Uterus (tissue), 4 donors: Measurements from ENCODE around the gene PLEKHG4B. TPM values are rescaled to one million over a fixed set of nuclear protein-coding genes. Genes with fewer than 3 reads are reported as not detected.
"Not testable (repeated sequence)": the region's sequence is repeated elsewhere in the genome, so short reads cannot be mapped to it uniquely, and the experiment has no call there.

Experiments
- DNase-seq, 2 donors: peaks; one replicate each; pipeline ENCODE4 v3.0.0-alpha.2; 2019 to 2020
- H3K27ac ChIP-seq, 2 donors: fragments of 200-600 bp; sonication (generic); 1 replicate in 1 of 2; 2 replicates in 1 of 2; pipeline ENCODE4 v1.5.1; 2016 to 2018
- H3K27me3 ChIP-seq, 2 donors: fragments of 200-600 bp; sonication (generic); one replicate each; pipeline ENCODE4 v1.5.1; 2018 to 2019; ENCODE audit warnings: control low read depth in 1 of 2
- H3K36me3 ChIP-seq, 2 donors: fragments of 200-600 bp; sonication (generic); one replicate each; pipeline ENCODE4 v1.5.1; 2019; ENCODE audit warnings: control low read depth in 1 of 2
- H3K4me1 ChIP-seq, 2 donors: fragments of 200-600 bp; sonication (generic); one replicate each; pipeline ENCODE4 v1.5.1; 2018 to 2019; ENCODE audit warnings: control low read depth in 1 of 2
- H3K4me3 ChIP-seq, 2 donors: fragments of 200-600 bp; sonication (generic); 1 replicate in 1 of 2; 2 replicates in 1 of 2; pipeline ENCODE4 v1.5.1; 2018 to 2019; ENCODE audit warnings: mild to moderate bottlenecking in 1 of 2
- H3K9me3 ChIP-seq, 2 donors: fragments of 200-600 bp; sonication (generic); one replicate each; pipeline ENCODE4 v1.5.1; 2019; ENCODE audit warnings: control low read depth in 1 of 2
- CTCF ChIP-seq, 4 experiments: fragments of 200-600 bp in 2 of 4; fragments of 450-650 bp in 2 of 4; sonication (generic) in 2 of 4; IDR thresholded peaks; one replicate each; pipeline ENCODE4 v1.5.1; 2016 to 2019; ENCODE audit warnings: antibody characterized with exemption in 4 of 4, mild to moderate bottlenecking in 2 of 4, moderate library complexity in 1 of 4
- POLR2A ChIP-seq, 2 donors: fragments of 450-650 bp; IDR thresholded peaks; one replicate each; pipeline ENCODE4 v1.6.1; 2016; ENCODE audit warnings: antibody characterized with exemption in 2 of 2, mild to moderate bottlenecking in 1 of 2, moderate library complexity in 1 of 2
- intact Hi-C: fragments of 100-400 bp; cut with DNase I; formaldehyde crosslinking; loops from one replicate; pipeline ENCODE4 v1.15.1; 2023; ENCODE audit warnings: low total_unique reads
- total RNA-seq, 4 donors: library from RNA; depleted of rRNA in 3 of 4; stranded (reverse); fragments of >200 nt in 3 of 4; gene quantifications; one replicate each; pipeline versions ENCODE4 v1.1.0 to v1.2.4, GENCODE V29; 2014 to 2023
- donor health status: DM: yes; HTN: yes; CAD: no.

Gene PLEKHG4B
- total RNA-seq, 4 donors from 2014 or later: under 0.01 to 8.3 (median 0.37) TPM; not detected in 1

GRCh38 chr5:54876-55569, 36.9 kb upstream of the PLEKHG4B start:
- intact Hi-C loops: no loop called here
- TF ChIP-seq POLR2A (IDR thresholded peaks at IDR 0.05): no peak
- no peak for TF ChIP-seq CTCF (IDR thresholded peaks at IDR 0.05)
- DNase-seq: no peak
- no peak overlapping the region for H3K27ac ChIP-seq
- H3K4me1 ChIP-seq: peaks cover 0 to 7% of the 10 kb centered on the region in 2 donors
- H3K4me3 ChIP-seq: no peak overlapping the region
- peaks cover 8 to 15% of the 10 kb centered on the region in 2 donors for H3K27me3 ChIP-seq
- H3K36me3 ChIP-seq: no peaks in the 10 kb centered on the region
- no peaks in the 10 kb centered on the region for H3K9me3 ChIP-seq

GRCh38 chr5:56561-57290, 35.2 kb upstream of the PLEKHG4B start:
- peaks cover 8 to 15% of the 10 kb centered on the region in 2 donors for H3K27me3 ChIP-seq
- H3K4me1 ChIP-seq: peaks cover 0 to 7% of the 10 kb centered on the region in 2 donors
- no peaks in the 10 kb centered on the region for H3K36me3 ChIP-seq
- intact Hi-C loops: no loop called here
- no peak overlapping the region for H3K27ac ChIP-seq
- H3K4me3 ChIP-seq: no peak overlapping the region
- TF ChIP-seq POLR2A (IDR thresholded peaks at IDR 0.05) (no peak), CTCF (IDR thresholded peaks at IDR 0.05) (no peak)
- DNase-seq: no peak
- H3K9me3 ChIP-seq: no peaks in the 10 kb centered on the region

- H3K9me3 ChIP-seq, H3K27me3 ChIP-seq, H3K4me1 ChIP-seq, intact Hi-C loops, DNase-seq, H3K27ac ChIP-seq, H3K4me3 ChIP-seq, H3K36me3 ChIP-seq: not testable (repeated sequence)
These were observed 31.7 kb upstream of the PLEKHG4B start for GRCh38 chr5:60250-60649.

- DNase-seq: no peak
- no peaks in the 10 kb centered on the region for H3K27me3 ChIP-seq
- TF ChIP-seq CTCF (IDR thresholded peaks at IDR 0.05) (no peak), POLR2A (IDR thresholded peaks at IDR 0.05) (no peak)
- H3K27ac ChIP-seq: no peak overlapping the region
- H3K9me3 ChIP-seq: no peaks in the 10 kb centered on the region
- H3K4me1 ChIP-seq: no peaks in the 10 kb centered on the region
- no peak overlapping the region for H3K4me3 ChIP-seq
- intact Hi-C loops: no loop called here
- H3K36me3 ChIP-seq: no peaks in the 10 kb centered on the region
These were observed 21.5 kb upstream of the PLEKHG4B start for GRCh38 chr5:70440-70839.

GRCh38 chr5:72316-73180, 19.4 kb upstream of the PLEKHG4B start:
- H3K27me3 ChIP-seq, H3K4me3 ChIP-seq, H3K4me1 ChIP-seq, H3K27ac ChIP-seq, H3K36me3 ChIP-seq, DNase-seq, H3K9me3 ChIP-seq, intact Hi-C loops: not testable (repeated sequence)

- H3K9me3 ChIP-seq, H3K4me3 ChIP-seq, intact Hi-C loops, H3K36me3 ChIP-seq, H3K4me1 ChIP-seq, DNase-seq, H3K27me3 ChIP-seq, H3K27ac ChIP-seq: not testable (repeated sequence)
These were observed 18.9 kb upstream of the PLEKHG4B start for GRCh38 chr5:73181-73447.
